HepG2 (cell line): ENCODE measurements around the gene CD2AP.

Experiments used
- ELF1 ChIP-seq: sonication (generic); formaldehyde crosslinking; IDR thresholded peaks from 2 replicates; pipeline ENCODE4 v1.4.0; 2020; ENCODE audit warnings: missing genetic modification reagents
- MAFF ChIP-seq: IDR thresholded peaks from 2 replicates; pipeline ENCODE4 v1.6.1; 2011; ENCODE audit warnings: low read depth, low read length, improper control_type of control experiment
- NFIC ChIP-seq: IDR thresholded peaks from 2 replicates; pipeline ENCODE4 v1.6.1; 2012; ENCODE audit warnings: mild to moderate bottlenecking, low read length, inconsistent platforms
- PCBP1 ChIP-seq: fragments of 200-400 bp; formaldehyde crosslinking; IDR thresholded peaks from 2 replicates; pipeline ENCODE4 v1.6.1; 2017; ENCODE audit warnings: mild to moderate bottlenecking, low read depth, low read length, borderline replicate concordance
- SAFB2 ChIP-seq: sonication (generic); formaldehyde crosslinking; IDR thresholded peaks from 2 replicates; pipeline ENCODE4 v1.5.1; 2020; ENCODE audit warnings: missing genetic modification reagents, low read depth, mild to moderate bottlenecking, borderline replicate concordance
- YY1 ChIP-seq: IDR thresholded peaks from 2 replicates; pipeline ENCODE4 v1.6.1; 2011; ENCODE audit warnings: low read length, low read depth, moderate library complexity, mild to moderate bottlenecking; ENCODE audit not compliant: insufficient read depth, insufficient replicate concordance
- ZMAT3 ChIP-seq: sonication (generic); formaldehyde crosslinking; conservative IDR thresholded peaks from 2 replicates; pipeline ENCODE4 v1.7.0; 2021; ENCODE audit warnings: missing genetic modification reagents
- ZNF274 ChIP-seq: sonication (generic); formaldehyde crosslinking; IDR thresholded peaks from 2 replicates; pipeline ENCODE4 v1.5.1; 2020; ENCODE audit warnings: mild to moderate bottlenecking, missing genetic modification reagents
- ZNF772 ChIP-seq: sonication (generic); formaldehyde crosslinking; IDR thresholded peaks from 2 replicates; pipeline ENCODE4 v1.5.0; 2020; ENCODE audit warnings: mild to moderate bottlenecking, missing genetic modification reagents
- TF ChIP-seq, protein P1 (sequence below): sonication (generic); formaldehyde crosslinking; IDR thresholded peaks from 2 replicates; pipeline ENCODE4 v1.5.0; 2020; ENCODE audit warnings: mild to moderate bottlenecking, missing genetic modification reagents
- TF ChIP-seq, protein P2 (sequence below): sonication (generic); formaldehyde crosslinking; IDR thresholded peaks from 2 replicates; pipeline ENCODE4 v1.5.0; 2020; ENCODE audit warnings: mild to moderate bottlenecking, missing genetic modification reagents, moderate library complexity

DNA sequence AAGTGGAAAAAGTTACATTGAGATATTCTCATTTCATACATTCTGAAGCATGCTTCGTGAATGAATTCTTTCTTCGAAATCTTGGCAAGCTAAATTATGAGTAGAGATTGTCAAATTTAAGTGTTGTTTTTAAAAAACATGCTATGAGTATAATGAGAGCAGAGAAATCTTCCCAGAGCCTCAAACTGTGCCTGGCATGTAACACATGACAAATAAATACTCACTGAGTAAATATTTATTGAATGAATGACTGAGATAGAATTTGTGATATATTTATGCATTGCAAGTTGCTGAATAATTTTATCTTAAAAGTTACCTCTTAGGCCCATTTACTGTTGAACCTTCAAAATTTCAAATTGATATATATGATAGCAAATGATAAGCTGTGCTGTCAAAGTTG lies 24.7 kb upstream of the CD2AP start:
- no peak for TF ChIP-seq ZNF772 (CRISPR knock-in tag)
- no peak for TF ChIP-seq ZMAT3 (CRISPR knock-in tag)
- TF ChIP-seq, protein P1, sequence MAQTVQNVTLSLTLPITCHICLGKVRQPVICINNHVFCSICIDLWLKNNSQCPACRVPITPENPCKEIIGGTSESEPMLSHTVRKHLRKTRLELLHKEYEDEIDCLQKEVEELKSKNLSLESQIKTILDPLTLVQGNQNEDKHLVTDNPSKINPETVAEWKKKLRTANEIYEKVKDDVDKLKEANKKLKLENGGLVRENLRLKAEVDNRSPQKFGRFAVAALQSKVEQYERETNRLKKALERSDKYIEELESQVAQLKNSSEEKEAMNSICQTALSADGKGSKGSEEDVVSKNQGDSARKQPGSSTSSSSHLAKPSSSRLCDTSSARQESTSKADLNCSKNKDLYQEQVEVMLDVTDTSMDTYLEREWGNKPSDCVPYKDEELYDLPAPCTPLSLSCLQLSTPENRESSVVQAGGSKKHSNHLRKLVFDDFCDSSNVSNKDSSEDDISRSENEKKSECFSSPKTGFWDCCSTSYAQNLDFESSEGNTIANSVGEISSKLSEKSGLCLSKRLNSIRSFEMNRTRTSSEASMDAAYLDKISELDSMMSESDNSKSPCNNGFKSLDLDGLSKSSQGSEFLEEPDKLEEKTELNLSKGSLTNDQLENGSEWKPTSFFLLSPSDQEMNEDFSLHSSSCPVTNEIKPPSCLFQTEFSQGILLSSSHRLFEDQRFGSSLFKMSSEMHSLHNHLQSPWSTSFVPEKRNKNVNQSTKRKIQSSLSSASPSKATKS = no peak
- TF ChIP-seq MAFF = no peak
- TF ChIP-seq, protein P2, sequence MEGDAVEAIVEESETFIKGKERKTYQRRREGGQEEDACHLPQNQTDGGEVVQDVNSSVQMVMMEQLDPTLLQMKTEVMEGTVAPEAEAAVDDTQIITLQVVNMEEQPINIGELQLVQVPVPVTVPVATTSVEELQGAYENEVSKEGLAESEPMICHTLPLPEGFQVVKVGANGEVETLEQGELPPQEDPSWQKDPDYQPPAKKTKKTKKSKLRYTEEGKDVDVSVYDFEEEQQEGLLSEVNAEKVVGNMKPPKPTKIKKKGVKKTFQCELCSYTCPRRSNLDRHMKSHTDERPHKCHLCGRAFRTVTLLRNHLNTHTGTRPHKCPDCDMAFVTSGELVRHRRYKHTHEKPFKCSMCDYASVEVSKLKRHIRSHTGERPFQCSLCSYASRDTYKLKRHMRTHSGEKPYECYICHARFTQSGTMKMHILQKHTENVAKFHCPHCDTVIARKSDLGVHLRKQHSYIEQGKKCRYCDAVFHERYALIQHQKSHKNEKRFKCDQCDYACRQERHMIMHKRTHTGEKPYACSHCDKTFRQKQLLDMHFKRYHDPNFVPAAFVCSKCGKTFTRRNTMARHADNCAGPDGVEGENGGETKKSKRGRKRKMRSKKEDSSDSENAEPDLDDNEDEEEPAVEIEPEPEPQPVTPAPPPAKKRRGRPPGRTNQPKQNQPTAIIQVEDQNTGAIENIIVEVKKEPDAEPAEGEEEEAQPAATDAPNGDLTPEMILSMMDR = no peak
- TF ChIP-seq PCBP1 = no peak
- no peak for TF ChIP-seq SAFB2 (CRISPR knock-in tag)
- TF ChIP-seq ELF1 = no peak
- no peak for TF ChIP-seq YY1
- no peak for TF ChIP-seq ZNF274 (CRISPR knock-in tag)
- no peak for TF ChIP-seq NFIC
